ENCODE results near the gene HOXD11. TPM values are rescaled to one million over a fixed set of nuclear protein-coding genes. Genes with fewer than 3 reads are reported as not detected.
A peak's percentile ranks its signal among the peaks of the same experiment; 100 is the strongest.

HOXD11 gene
- total RNA-seq, 4 donors from 2014 or later, result 0.24 TPM; not detected in 3

GRCh38 chr2:176103742-176104315, 3.3 kb upstream of the HOXD11 start:
- peaks cover 92 to 96% (median 96%) of the 10 kb centered on the region in 3 donors for H3K27me3 ChIP-seq
- TF ChIP-seq CTCF (IDR thresholded peaks at IDR 0.05 in 4 of 5, conservative IDR thresholded peaks at IDR 0.05 in 1 of 5), result no peak
- TF ChIP-seq POLR2A (IDR thresholded peaks at IDR 0.05), result no peak
- H3K36me3 ChIP-seq, result no peaks in the 10 kb centered on the region
- no peak overlapping the region for H3K27ac ChIP-seq
- DNase-seq (no peak), ATAC-seq (no peak)
- peaks cover 14 to 15% of the 10 kb centered on the region in 2 donors for H3K4me1 ChIP-seq
- intact Hi-C loops (cut with DNase I; ENCODE audit: low total_unique reads), result no loop called here
- no peaks in the 10 kb centered on the region for H3K9me3 ChIP-seq
- in situ Hi-C loops (cut with MboI; ENCODE audit: low sequenced_read_pairs in 4 of 4), result loop anchor here in 2 of 4 donors (25.0 kb wide), 1 partner anchor 708 kb away; no protein-coding TSS in a partner anchor
- peak overlapping the region in 2 of 4 donors; percentile 15 to 30 for H3K4me3 ChIP-seq

GRCh38 chr2:176104316-176105077, 2.6 kb upstream of the HOXD11 start:
- TF ChIP-seq POLR2A (IDR thresholded peaks at IDR 0.05) (no peak), CTCF (IDR thresholded peaks at IDR 0.05 in 4 of 5, conservative IDR thresholded peaks at IDR 0.05 in 1 of 5) (no peak)
- Histone ChIP-seq H3K27me3 (peaks cover 92 to 96% (median 96%) of the 10 kb centered on the region in 3 donors), H3K9me3 (no peaks in the 10 kb centered on the region), H3K4me3 (peak overlapping the region; percentile 9 to 30 (median 15)), H3K36me3 (no peaks in the 10 kb centered on the region), H3K4me1 (peaks cover 14 to 15% of the 10 kb centered on the region in 2 donors), H3K27ac (no peak overlapping the region)
- no peak for ATAC-seq
- no peak for DNase-seq
- in situ Hi-C loops (cut with MboI; ENCODE audit: low sequenced_read_pairs in 4 of 4), result loop anchor here in 2 of 4 donors (25.0 kb wide), 1 partner anchor 708 kb away; no protein-coding TSS in a partner anchor
- intact Hi-C loops (cut with DNase I; ENCODE audit: low total_unique reads), result no loop called here

GRCh38 chr2:176105078-176105729, 1.9 kb upstream of the HOXD11 start:
- Histone ChIP-seq H3K27me3 (peaks cover 92 to 96% (median 96%) of the 10 kb centered on the region in 3 donors), H3K4me1 (peaks cover 11 to 14% of the 10 kb centered on the region in 2 donors), H3K36me3 (no peaks in the 10 kb centered on the region), H3K4me3 (peak overlapping the region in 3 of 4 donors; percentile 9 to 30 (median 15)), H3K9me3 (no peaks in the 10 kb centered on the region), H3K27ac (no peak overlapping the region)
- in situ Hi-C loops (cut with MboI; ENCODE audit: low sequenced_read_pairs in 4 of 4) (loop anchor here in 2 of 4 donors (25.0 kb wide), 1 partner anchor 707 kb away; no protein-coding TSS in a partner anchor), intact Hi-C loops (cut with DNase I; ENCODE audit: low total_unique reads) (no loop called here)
- ATAC-seq, result no peak
- TF ChIP-seq CTCF (IDR thresholded peaks at IDR 0.05 in 4 of 5, conservative IDR thresholded peaks at IDR 0.05 in 1 of 5) (no peak), POLR2A (IDR thresholded peaks at IDR 0.05) (no peak)
- no peak for DNase-seq

- no peaks in the 10 kb centered on the region for H3K9me3 ChIP-seq
- H3K27me3 ChIP-seq, result peaks cover 92 to 96% (median 96%) of the 10 kb centered on the region in 3 donors
- H3K4me3 ChIP-seq, result peak overlapping the region in 2 of 4 donors; percentile 36 to 52
- no peaks in the 10 kb centered on the region for H3K36me3 ChIP-seq
- ATAC-seq, result no peak
- no peak for DNase-seq
- in situ Hi-C loops (cut with MboI; ENCODE audit: low sequenced_read_pairs in 4 of 4) (loop anchor here in 2 of 4 donors (25.0 kb wide), 1 partner anchor 706 kb away; no protein-coding TSS in a partner anchor), intact Hi-C loops (cut with DNase I; ENCODE audit: low total_unique reads) (no loop called here)
- TF ChIP-seq POLR2A (IDR thresholded peaks at IDR 0.05), result no peak
- TF ChIP-seq CTCF (IDR thresholded peaks at IDR 0.05 in 4 of 5, conservative IDR thresholded peaks at IDR 0.05 in 1 of 5), result no peak
- H3K27ac ChIP-seq, result no peak overlapping the region
- H3K4me1 ChIP-seq, result peaks cover 11 to 14% of the 10 kb centered on the region in 2 donors
Observed at GRCh38 chr2:176105730-176106580, 1.1 kb upstream of the HOXD11 start.

All from gastrocnemius medialis (tissue), 4 donors.